AG10803 (cell line): ENCODE measurements around the gene HIVEP2.

Experiments used
- DNase-seq: peaks from one replicate; pipeline ENCODE4 v3.0.0; 2010; ENCODE audit warnings: low read depth
- H3K4me3 ChIP-seq: 2 replicates; pipeline ENCODE4 v1.5.1; 2011; ENCODE audit warnings: mild to moderate bottlenecking, low read length, control low read depth
- CTCF ChIP-seq: conservative IDR thresholded peaks from 2 replicates; pipeline ENCODE4 v1.5.1; 2011; ENCODE audit warnings: mild to moderate bottlenecking, low read length, control low read depth, inconsistent platforms

Gene HIVEP2

GRCh38 chr6:142912125-142912524 is 32.9 kb downstream of the HIVEP2 start:
- H3K4me3 ChIP-seq: no peak overlapping the region
- DNase-seq: no peak
- no peak for TF ChIP-seq CTCF

- no peak for DNase-seq
- TF ChIP-seq CTCF: no peak
- H3K4me3 ChIP-seq: no peak overlapping the region
These were observed 33.5 kb downstream of the HIVEP2 start for GRCh38 chr6:142911430-142911829.

- H3K4me3 ChIP-seq: no peak overlapping the region
- TF ChIP-seq CTCF: no peak
- DNase-seq: no peak
These were observed 35.3 kb downstream of the HIVEP2 start for GRCh38 chr6:142909686-142910085.

GRCh38 chr6:142908235-142908634 is 36.7 kb downstream of the HIVEP2 start:
- no peak for DNase-seq
- no peak for TF ChIP-seq CTCF
- H3K4me3 ChIP-seq: no peak overlapping the region

GRCh38 chr6:142907544-142907943 is 37.4 kb downstream of the HIVEP2 start:
- no peak for TF ChIP-seq CTCF
- DNase-seq: no peak
- no peak overlapping the region for H3K4me3 ChIP-seq

GRCh38 chr6:142906945-142907470 is 38.0 kb downstream of the HIVEP2 start:
- no peak overlapping the region for H3K4me3 ChIP-seq
- DNase-seq: no peak
- no peak for TF ChIP-seq CTCF

- no peak overlapping the region for H3K4me3 ChIP-seq
- no peak for TF ChIP-seq CTCF
- DNase-seq: peak; percentile 34
These were observed 41.2 kb downstream of the HIVEP2 start for GRCh38 chr6:142903812-142904211.
